ENCODE measurements around the gene TLR10.
"Not testable (repeated sequence)": the region's sequence is repeated elsewhere in the genome, so short reads cannot be mapped to it uniquely, and the experiment has no call there.

Gene TLR10

GRCh38 chr4:38802561-38803355 lies 20.0 kb upstream of the TLR10 start:
- no peak for DNase-seq

DNA sequence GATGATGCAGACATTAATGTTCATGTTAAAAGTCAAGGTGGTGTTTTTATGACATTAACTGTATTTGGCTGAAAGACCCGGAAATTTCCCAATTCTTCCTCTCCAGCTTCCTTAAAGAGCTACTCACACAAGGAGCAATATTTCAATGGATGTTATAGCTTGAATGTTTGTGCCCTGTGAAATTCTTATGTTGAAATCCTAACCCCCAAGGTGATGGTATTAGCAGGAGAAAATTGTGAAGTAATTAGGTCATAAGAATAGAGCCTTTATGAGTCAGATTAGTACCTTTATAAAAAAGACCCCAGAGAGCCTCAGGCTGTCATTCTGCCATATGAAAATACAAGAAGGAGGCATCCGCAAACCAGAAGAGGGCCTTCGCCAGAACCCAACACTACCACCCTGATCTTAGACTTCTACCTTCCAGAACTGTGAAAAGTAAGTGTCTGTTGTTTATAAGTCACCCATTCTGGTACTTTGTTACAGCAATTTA lies 18.2 kb upstream of the TLR10 start:
- no peak for DNase-seq

GRCh38 chr4:38800366-38800765 lies 17.6 kb upstream of the TLR10 start:
- no peak for DNase-seq

- DNase-seq, result no peak
Measured at GRCh38 chr4:38795087-38795486, 12.3 kb upstream of the TLR10 start.

DNA sequence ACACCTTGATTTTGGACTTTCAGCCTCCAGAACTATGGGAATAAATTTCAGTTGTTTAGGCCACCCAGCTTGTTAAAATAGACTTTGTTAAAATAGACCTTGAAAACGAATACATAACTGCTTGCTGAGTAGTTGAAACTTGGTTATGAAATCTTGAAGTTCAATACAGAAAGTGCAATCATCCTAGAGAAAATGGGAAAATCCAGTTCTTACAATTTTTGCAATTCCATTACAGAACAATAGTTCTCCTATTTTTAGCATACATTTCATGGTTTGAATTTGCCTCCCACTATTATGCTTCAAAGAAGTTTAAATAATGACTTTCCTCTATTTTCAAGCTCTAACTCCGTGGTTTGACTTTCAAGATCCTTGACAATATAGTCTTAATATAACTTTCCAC lies 11.3 kb upstream of the TLR10 start:
- no peak for DNase-seq

DNA sequence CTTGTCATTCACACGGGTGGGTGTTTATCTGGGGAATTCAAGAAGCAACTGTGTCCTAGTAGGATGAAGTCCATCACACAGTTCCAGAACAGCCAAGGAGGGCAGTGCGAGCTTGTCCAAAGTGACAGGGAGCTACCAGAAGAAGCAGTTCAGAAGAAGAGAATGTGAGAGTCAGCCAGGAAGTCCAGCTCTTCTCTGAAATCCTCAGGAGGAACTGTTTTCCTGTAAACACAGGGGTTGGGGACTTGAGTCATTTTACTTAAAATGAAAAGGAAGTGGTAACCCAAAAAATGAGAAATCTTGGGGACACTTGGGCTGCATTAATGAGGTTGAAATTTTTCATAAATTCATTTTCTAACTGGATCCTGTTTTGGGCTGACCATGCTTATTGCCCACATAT lies 8.2 kb upstream of the TLR10 start:
- DNase-seq, result peak; percentile 31

DNA sequence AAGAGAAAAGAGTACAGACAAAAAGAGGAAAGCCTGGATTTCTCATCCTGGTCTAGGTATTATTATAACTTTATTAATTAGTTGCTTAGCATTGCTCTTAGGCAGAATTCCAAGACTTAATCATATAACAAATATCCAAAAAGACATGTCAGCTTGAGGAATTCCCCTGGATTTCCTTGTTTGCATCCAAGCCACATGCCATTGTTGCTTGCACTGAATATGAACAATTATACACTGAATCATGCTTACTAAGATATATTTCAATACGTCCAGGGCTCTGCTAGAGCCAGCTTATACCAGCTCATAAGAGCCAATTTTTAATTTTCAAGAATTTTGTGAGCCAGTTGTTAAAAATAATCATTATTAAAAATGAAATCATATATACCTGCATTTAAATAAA lies 5.5 kb upstream of the TLR10 start:
- DNase-seq, result no peak

GRCh38 chr4:38787693-38788092 lies 4.9 kb upstream of the TLR10 start:
- no peak for DNase-seq

DNA sequence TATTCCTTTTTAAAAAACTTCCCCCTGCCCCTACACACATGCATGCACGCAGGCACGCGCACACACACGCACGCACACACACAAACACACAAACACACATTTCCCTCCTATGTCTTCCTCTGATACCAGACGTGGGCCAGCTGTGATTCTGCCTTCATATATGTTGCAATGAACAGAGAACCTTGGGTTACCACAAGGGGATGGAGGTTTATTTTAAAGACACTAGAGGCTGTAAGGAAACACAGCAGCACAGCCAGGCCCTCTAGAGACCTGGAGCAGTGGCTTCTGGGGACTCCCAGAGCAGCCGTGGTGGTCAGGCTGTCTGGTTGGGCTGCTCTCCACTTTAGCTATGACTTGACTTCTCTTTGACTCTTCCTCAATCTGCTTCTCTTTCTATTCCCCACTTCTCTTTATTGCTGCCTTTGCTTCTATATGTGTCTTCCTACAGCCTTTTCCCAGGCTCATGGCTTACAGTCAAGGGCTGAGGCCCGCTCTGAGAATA lies 3.2 kb upstream of the TLR10 start:
- DNase-seq, result no peak

DNA sequence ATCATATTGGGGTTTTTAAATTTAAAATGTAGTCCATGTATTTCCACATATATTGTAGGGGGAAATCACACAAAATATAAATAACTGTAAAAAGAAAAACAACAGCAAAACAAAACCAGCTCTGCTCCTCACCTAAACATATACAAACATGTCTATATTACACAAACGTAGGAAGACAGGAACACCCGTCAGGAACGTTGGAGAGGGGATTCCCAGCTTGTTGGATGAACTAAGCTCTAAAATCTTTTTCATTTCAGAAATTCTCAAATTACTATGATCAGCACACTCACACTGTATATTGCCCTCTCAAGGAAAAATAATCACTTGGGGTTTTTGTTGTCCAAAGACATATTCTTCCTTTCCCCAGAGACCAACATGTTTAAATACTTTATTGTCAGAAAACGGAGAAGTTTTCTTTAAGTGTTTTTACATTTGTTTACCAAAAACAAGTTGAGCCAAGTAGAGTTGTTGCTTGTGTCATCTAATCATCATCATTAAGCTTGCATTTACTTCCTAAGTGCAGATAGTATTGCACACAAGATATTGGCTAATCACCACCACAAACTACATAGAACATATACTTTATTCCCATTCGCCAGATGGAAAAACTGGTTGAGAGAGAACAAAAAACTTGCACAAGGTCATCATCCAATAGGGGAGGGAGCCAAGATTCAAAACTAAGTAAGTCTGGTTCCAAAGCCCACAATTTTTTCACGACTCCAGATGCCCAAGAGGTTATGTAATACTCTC lies 2.4 kb upstream of the TLR10 start:
- no peak for DNase-seq

DNA sequence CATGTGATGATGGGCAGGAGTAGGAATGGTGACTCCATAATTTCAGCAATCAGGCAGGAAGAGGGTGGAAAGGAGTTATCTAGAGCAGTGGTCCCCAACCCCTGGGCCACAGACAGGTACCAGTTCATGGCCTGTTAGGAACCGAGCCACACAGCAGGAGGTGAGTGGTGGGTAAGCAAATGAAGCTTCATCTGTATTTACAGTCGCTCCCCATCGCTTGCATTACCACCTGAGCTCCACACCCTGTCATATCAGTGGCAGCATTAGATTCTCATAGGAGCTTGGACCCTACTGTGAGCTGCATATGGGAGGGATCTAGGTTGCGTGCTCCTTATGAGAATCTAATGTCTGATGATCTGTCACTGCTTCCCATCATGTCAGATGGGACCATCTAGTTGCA lies 1.4 kb upstream of the TLR10 start:
- DNase-seq, result no peak

- no peak for DNase-seq
Measured at GRCh38 chr4:38783109-38783460, 295 bp upstream of the TLR10 start.

- DNase-seq, result no peak
Measured at GRCh38 chr4:38781854-38782261, 932 bp downstream of the TLR10 start.

DNA sequence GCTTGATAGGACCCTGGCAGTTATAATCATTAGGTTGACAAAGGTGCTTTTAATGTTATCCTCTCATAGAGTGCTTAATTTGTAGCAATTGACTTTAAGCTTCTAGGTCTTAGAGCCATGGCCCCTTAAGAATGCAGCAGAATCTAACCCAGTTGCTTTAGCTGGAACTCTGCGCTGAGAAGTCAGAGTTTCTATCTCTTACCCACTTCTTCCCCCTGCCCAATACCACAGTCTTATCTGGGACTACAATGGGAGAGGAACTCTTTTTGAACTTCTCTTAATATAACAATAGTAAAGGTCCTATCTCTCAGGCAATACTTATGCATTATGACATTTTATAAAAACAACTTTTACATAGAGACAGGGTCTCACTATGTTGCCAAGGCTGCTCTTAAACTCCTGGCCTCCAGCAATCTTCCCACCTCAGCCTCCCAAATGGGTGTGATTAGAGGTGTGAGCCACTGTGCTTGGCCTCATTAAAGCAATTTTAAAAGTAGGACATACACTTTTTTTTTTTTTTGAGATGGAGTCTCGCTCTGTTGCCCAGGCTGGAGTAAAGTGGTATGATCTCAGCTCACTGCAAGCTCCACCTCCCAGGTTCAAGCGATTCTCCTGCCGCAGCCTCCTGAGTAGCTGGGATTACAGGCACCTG lies 1.8 kb downstream of the TLR10 start:
- no peak for DNase-seq

DNA sequence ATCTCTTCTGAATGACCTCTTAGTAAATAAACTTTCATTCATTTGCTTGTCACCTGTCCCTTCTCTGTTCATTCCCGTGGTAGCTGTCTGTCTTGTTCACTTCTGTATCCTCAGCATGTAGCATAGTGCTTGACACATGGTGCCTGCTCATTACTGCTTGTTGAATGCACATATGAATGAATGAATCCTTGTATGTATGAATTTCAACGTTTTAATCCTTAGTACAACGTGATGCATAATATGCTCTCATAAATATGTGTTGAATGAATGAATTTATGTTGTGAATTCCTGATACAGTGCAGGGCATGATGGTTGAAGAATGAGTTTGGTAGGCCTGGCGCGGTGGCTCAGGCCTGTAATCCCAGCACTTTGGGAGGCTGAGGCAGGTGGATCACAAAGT lies 3.0 kb downstream of the TLR10 start:
- no peak for DNase-seq

GRCh38 chr4:38777925-38778324 lies 4.9 kb downstream of the TLR10 start:
- not testable (repeated sequence) for DNase-seq

GRCh38 chr4:38775326-38775725 lies 7.5 kb downstream of the TLR10 start:
- no peak for DNase-seq

GRCh38 chr4:38774181-38774955 lies 8.4 kb downstream of the TLR10 start:
- DNase-seq, result no peak

DNA sequence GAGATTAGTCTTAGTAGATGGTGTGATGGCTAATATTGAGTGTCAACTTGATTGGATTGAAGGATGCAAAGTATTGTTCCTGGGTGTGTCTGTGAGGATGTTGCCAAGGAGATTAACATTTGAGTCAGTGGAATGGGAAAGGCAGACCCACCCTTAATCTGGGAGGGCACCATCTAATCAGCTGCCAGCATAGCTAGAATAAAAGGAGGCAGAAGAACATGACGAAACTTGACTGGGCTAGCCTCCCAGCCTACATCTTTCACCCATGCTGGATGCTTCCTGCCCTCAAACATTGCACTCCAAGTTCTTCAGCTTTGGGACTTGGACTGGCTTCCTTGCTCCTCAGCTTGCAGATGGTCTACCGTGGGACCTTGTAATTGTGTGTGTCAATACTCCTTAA lies 12.5 kb downstream of the TLR10 start:
- not testable (repeated sequence) for DNase-seq

DNA sequence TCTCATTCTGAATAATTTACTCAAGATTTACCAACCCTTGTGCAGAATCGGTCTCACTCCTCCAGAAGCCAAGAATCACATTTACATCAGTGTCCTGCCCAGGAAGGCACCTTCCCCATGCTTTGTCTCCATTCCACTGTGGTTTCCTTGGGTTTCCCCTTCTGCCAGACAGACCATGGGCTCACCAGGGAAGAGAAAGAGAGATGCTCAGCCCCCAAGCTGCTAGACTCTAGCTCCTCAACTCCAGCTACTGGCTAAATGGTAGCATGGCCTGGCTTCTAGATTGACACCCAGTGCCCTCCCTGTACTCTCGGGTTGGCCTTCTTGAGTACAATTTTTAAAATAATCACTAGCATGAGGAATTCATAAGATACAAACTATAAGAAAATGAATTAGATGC lies 12.9 kb downstream of the TLR10 start:
- DNase-seq, result no peak

DNA sequence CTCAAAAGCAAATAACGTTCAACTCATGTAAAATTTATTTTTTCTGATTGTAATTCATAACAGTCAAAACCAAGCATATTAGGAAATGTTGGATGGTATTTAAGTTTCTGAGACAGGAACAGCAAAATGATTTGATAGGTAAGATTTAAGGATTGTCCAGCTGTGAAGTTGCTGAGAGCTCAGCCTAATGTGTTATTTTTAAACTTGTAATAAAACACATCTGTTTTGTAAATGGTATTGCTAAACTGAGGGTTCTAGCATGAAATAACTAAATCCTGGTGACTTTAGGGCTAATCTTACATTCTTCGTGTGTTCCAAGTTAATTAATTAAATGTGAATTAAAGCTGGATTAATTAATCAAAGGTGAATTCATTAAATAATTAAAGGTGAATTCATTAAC lies 13.3 kb downstream of the TLR10 start:
- DNase-seq, result no peak

DNA sequence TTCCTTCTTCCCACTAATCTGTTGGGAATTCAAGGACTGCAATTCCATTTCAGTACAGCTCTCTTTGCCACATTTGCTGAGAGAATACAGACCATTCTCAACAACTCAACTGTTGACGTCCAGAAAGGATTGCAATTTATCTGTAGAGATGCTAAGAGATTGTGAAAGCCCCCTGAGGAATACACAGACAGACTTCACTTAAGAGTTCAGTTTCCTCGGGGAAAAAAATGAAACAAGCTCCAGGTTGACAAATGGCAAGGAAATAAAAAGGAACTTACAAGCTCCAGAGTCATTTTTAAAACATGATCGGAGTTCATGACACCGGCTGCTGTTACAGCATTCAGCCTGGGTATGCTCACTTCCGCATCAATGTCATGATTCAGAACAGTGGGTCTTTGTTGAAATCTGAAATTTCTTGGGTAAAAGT lies 13.8 kb downstream of the TLR10 start:
- no peak for DNase-seq

- not testable (repeated sequence) for DNase-seq
Measured at GRCh38 chr4:38766940-38767339, 15.8 kb downstream of the TLR10 start.

All from activated CD4-positive, alpha-beta T cell treated with anti-CD3 and anti-CD28 coated beads, Interleukin-2, amount 50 U/mL, for 16 hours (primary cell).